ENCODE results near the gene EVL. TPM values are rescaled to one million over a fixed set of nuclear protein-coding genes. Genes with fewer than 3 reads are reported as not detected.

Gene EVL
- total and polyA plus RNA-seq, 12 donors = 26.0 to 79.4 (median 47.6) TPM

DNA sequence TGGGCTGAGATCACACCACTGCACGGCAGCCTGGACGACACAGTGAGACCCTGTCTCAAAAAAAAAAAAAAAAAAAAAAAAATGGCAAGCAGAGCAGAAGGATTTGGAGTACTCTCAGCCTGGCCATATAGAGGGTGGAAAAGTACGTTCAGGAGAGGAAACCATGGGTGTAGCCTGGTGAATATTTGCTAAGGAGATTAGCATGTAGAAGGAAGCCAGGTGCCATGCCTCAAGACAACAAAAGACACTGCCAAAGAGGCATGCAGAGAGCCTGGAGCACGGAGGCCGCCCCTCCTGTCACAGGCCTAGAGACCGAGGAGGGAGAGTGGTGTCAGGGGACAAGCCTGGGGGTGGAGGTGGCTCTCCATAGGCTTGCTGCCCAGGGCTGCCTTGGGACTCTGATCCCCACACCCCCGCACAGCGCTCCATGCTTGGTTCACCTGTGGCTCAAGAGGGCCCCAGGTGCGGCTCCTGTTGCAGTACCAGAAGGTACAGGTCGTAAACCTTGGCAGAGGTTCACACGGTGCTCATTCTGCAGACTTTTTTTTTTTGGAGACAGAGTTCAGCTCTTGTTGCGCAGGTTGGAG lies 122.1 kb downstream of the EVL start:
- no peak overlapping the region for H3K4me3 ChIP-seq
- WGBS, 2 donors = 83 to 88% methylated on average over 12 of the region's 12 CpGs
- no peak for DNase-seq
- no peak overlapping the region for H3K27ac ChIP-seq
- TF ChIP-seq, protein P1, sequence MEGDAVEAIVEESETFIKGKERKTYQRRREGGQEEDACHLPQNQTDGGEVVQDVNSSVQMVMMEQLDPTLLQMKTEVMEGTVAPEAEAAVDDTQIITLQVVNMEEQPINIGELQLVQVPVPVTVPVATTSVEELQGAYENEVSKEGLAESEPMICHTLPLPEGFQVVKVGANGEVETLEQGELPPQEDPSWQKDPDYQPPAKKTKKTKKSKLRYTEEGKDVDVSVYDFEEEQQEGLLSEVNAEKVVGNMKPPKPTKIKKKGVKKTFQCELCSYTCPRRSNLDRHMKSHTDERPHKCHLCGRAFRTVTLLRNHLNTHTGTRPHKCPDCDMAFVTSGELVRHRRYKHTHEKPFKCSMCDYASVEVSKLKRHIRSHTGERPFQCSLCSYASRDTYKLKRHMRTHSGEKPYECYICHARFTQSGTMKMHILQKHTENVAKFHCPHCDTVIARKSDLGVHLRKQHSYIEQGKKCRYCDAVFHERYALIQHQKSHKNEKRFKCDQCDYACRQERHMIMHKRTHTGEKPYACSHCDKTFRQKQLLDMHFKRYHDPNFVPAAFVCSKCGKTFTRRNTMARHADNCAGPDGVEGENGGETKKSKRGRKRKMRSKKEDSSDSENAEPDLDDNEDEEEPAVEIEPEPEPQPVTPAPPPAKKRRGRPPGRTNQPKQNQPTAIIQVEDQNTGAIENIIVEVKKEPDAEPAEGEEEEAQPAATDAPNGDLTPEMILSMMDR (IDR thresholded peaks at IDR 0.05) = no peak
- H3K27me3 ChIP-seq = no peaks in the 10 kb centered on the region
- intact Hi-C loops (cut with DNase I) = no loop called here
- H3K4me1 ChIP-seq = peaks cover 0 to 10% (median 8%) of the 10 kb centered on the region in 9 donors
- no peak for ATAC-seq
- H3K36me3 ChIP-seq = no peaks in the 10 kb centered on the region
- no peaks in the 10 kb centered on the region for H3K9me3 ChIP-seq

DNA sequence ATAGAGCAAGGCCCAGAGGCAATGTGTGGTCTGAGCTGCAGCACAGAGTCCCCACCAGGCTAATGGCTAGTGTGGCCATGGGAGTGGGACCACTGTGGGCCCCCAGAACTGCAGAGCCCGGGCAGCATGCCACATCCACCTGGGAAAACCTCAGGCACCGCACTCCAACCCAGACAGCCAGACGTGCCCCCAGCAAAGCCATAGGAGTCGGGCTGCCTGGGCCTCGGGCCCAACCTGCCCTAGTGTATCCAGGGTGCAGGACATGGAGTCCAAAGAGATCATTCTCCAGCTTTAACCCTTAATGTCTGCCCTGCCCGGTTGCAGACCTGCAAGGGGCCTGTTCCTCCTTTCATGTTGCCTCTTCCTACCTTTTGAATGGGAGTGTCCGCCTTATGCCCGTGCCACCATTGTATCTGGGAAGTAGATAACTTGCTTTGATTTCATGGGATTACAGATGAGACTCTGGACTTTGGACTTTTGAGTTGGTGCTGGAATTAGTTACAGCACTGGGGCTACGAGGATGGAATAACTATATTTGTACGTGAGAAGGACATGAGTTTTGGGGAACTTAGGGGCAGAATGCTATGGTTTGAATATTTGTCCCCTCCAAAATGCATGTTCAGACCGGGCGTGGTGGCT lies 123.3 kb downstream of the EVL start:
- no peak overlapping the region for H3K27ac ChIP-seq
- no peaks in the 10 kb centered on the region for H3K9me3 ChIP-seq
- H3K4me3 ChIP-seq = no peak overlapping the region
- no peaks in the 10 kb centered on the region for H3K27me3 ChIP-seq
- no peaks in the 10 kb centered on the region for H3K36me3 ChIP-seq
- no peak for ATAC-seq
- DNase-seq = no peak
- TF ChIP-seq, protein P1 (IDR thresholded peaks at IDR 0.05) = no peak
- peaks cover 0 to 19% (median 13%) of the 10 kb centered on the region in 9 donors for H3K4me1 ChIP-seq
- 90 to 95% methylated on average over 12 of the region's 12 CpGs for WGBS, 2 donors
- intact Hi-C loops (cut with DNase I) = no loop called here

DNA sequence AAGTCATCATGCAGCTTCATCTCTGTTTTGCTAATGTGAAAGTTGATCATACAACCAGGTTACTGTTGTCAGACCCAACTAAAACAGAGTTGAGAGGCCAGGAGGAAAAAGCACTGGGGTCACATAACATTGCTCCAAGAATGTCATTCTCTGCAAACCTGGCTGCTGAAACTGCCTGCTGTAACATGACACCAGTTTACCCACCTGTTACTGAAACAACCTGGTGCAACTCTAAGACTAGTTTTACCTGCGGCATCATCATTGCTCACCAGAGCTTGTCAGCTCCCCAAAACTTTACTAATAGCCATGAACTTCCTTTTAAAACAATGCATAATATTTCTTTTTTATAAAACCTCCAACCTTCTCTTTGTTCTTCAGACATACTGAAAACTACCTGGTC lies 124.9 kb downstream of the EVL start:
- TF ChIP-seq, protein P1 (IDR thresholded peaks at IDR 0.05) = no peak
- Histone ChIP-seq H3K27me3 (no peaks in the 10 kb centered on the region), H3K27ac (no peak overlapping the region), H3K9me3 (no peaks in the 10 kb centered on the region), H3K4me1 (peaks cover 0 to 20% (median 13%) of the 10 kb centered on the region in 9 donors), H3K36me3 (no peaks in the 10 kb centered on the region), H3K4me3 (no peak overlapping the region)
- 97 to 98% methylated on average over 1 of the region's 1 CpG for WGBS, 2 donors
- intact Hi-C loops (cut with DNase I) = loop anchor here in 7 of 10 donors (5.0 to 10.0 kb wide), 3 partner anchors 65 to 208 kb away; no protein-coding TSS in a partner anchor
- DNase-seq = no peak
- ATAC-seq = no peak

DNA sequence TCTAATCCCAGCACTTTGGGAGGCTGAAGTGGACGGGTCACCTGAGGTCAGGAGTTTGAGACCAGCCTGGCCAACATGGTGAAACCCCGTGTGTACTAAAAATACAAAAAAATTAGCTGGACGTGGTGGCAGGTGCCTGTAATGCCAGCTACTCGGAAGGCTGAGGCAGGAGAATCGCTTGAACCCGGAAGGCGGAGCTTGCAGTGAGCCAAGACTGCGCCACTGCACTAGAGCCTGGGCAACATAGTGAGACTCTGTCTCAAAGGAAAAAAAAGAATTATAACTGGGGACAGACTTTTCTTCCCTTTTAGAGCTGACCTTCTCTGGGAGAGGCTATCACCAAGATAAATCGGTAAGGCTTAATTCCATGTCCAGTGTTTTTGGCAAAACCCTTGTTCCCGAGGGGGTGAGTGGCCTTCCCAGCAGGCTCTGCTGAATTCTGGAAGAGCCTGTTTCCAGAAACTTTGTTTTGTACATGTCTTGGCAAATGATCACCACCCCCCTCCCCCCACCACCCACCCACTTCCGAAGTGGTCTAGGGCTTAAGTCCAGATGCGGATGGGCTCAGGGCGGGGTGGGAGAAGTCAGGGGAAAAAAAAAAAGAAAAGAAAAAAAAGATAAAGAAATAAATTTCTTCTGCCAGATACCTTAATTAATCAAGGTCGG lies 126.5 kb downstream of the EVL start:
- Histone ChIP-seq H3K9me3 (no peaks in the 10 kb centered on the region), H3K27ac (peak overlapping the region; percentile 83 to 96 (median 92)), H3K36me3 (no peaks in the 10 kb centered on the region), H3K27me3 (no peaks in the 10 kb centered on the region), H3K4me3 (peak overlapping the region in 5 of 10 donors; percentile 35 to 62 (median 57)), H3K4me1 (peaks cover 0 to 20% (median 13%) of the 10 kb centered on the region in 9 donors)
- ATAC-seq (peak in 2 of 8 donors; percentile 10 to 17), DNase-seq (peak in 1 of 2 donors; percentile 45)
- intact Hi-C loops (cut with DNase I) = loop anchor here in 9 of 10 donors (2.0 to 10.0 kb wide), 8 partner anchors 45 to 209 kb away; no protein-coding TSS in a partner anchor
- WGBS, 2 donors = 68 to 77% methylated on average over 14 of the region's 14 CpGs
- TF ChIP-seq, protein P1 (IDR thresholded peaks at IDR 0.05) = no peak

Data from heart right ventricle (tissue), 16 donors.